SK-N-SH (cell line): Measurements from ENCODE around the gene SLC38A7. TPM values are rescaled to one million over a fixed set of nuclear protein-coding genes. Genes with fewer than 3 reads are reported as not detected.

Experiments used
- CTCF ChIA-PET: fragments of 300-600, 350-600 bp; formaldehyde crosslinking; extraction: SDS; loops from one replicate; lab custom pipeline; 2021; lab: Yijun Ruan, JAX
- POLR2A ChIA-PET: fragments of 350-600 bp; sonication (Branson Sonifier 250); formaldehyde crosslinking; extraction: SDS; loops from one replicate; lab custom pipeline; 2020; ENCODE audit warnings: antibody characterized with exemption, inconsistent platforms; lab: Yijun Ruan, JAX
- DNase-seq: peaks from one replicate; pipeline ENCODE4 v3.0.0; 2012
- H2AFZ ChIP-seq: fragments of 200-600 bp; sonication (generic); 2 replicates; pipeline ENCODE4 v1.8.1; 2016; ENCODE audit warnings: antibody characterized with exemption, mild to moderate bottlenecking, low read depth
- H3F3A ChIP-seq: fragments of 200-600 bp; sonication (generic); replicated peaks from 2 replicates; pipeline ENCODE3; 2016; ENCODE audit warnings: antibody characterized with exemption, mild to moderate bottlenecking; ENCODE audit not compliant: insufficient read depth
- H3K27ac ChIP-seq, 2 experiments: fragments of 200-500 bp in 1 of 2; fragments of 200-600 bp in 1 of 2; sonication (Bioruptor generic) in 1 of 2; sonication (generic), shearing (Covaris generic) in 1 of 2; 2 replicates each; pipeline versions ENCODE4 v1.5.1 to v1.6.1; 2014 to 2016; ENCODE audit warnings: low read depth in 2 of 2, inconsistent platforms in 1 of 2, low read length in 1 of 2, mild to moderate bottlenecking in 1 of 2, mixed read lengths in 1 of 2
- H3K27me3 ChIP-seq: fragments of 200-600 bp; sonication (generic), shearing (Covaris generic); 2 replicates; pipeline ENCODE4 v1.6.1; 2016; ENCODE audit warnings: mixed run types; ENCODE audit not compliant: insufficient read depth
- H3K36me3 ChIP-seq, 2 experiments: fragments of 200-500 bp in 1 of 2; fragments of 200-600 bp in 1 of 2; sonication (Bioruptor generic) in 1 of 2; sonication (generic) in 1 of 2; replicated peaks in 1 of 2; 2 replicates each; pipeline versions ENCODE3 to v1.5.1; 2014 to 2016; ENCODE audit warnings: low read length in 1 of 2, mild to moderate bottlenecking in 1 of 2; ENCODE audit not compliant: insufficient read depth in 2 of 2, control insufficient read depth in 1 of 2
- H3K4me1 ChIP-seq, 2 experiments: fragments of 200-500 bp in 1 of 2; fragments of 200-600 bp in 1 of 2; sonication (Bioruptor generic) in 1 of 2; sonication (generic), shearing (Covaris generic) in 1 of 2; 2 replicates each; pipeline versions ENCODE4 v1.5.1 to v1.6.1; 2014 to 2016; ENCODE audit warnings: low read depth in 1 of 2, low read length in 1 of 2, mixed run types in 1 of 2; ENCODE audit not compliant: insufficient read depth in 2 of 2, control insufficient read depth in 1 of 2
- H3K4me2 ChIP-seq: fragments of 200-600 bp; sonication (generic), shearing (Covaris generic); 2 replicates; pipeline ENCODE4 v1.6.1; 2017; ENCODE audit warnings: mixed run types
- H3K4me3 ChIP-seq, 2 experiments: fragments of 200-500 bp in 1 of 2; fragments of 200-600 bp in 1 of 2; sonication (Bioruptor generic) in 1 of 2; sonication (generic), shearing (Covaris generic) in 1 of 2; 2 replicates each; pipeline versions ENCODE4 v1.5.1 to v1.8.1; 2014 to 2016; ENCODE audit warnings: low read depth in 2 of 2, inconsistent platforms in 1 of 2, low read length in 1 of 2, mild to moderate bottlenecking in 1 of 2, mixed read lengths in 1 of 2, moderate library complexity in 1 of 2
- H3K79me2 ChIP-seq: fragments of 200-600 bp; sonication (generic); 2 replicates; pipeline ENCODE4 v1.8.1; 2017; ENCODE audit warnings: mild to moderate bottlenecking; ENCODE audit not compliant: insufficient read depth
- H3K9ac ChIP-seq: fragments of 200-600 bp; sonication (generic); 2 replicates; pipeline ENCODE4 v1.6.1; 2017; ENCODE audit warnings: mixed run types
- H3K9me2 ChIP-seq: fragments of 200-600 bp; sonication (generic); 2 replicates; pipeline ENCODE4 v1.6.1; 2017; ENCODE audit warnings: mixed run types
- H3K9me3 ChIP-seq: fragments of 200-600 bp; sonication (generic); 2 replicates; pipeline ENCODE4 v1.6.1; 2017; ENCODE audit warnings: mixed run types, mild to moderate bottlenecking, moderate library complexity
- H4K20me1 ChIP-seq: fragments of 200-600 bp; sonication (generic); 2 replicates; pipeline ENCODE4 v1.6.1; 2017; ENCODE audit warnings: mild to moderate bottlenecking, mixed run types; ENCODE audit not compliant: insufficient read depth
- CTCF ChIP-seq: fragments of 200-600 bp; sonication (generic); IDR thresholded peaks from 2 replicates; pipeline ENCODE4 v1.6.1; 2017; ENCODE audit warnings: antibody characterized with exemption, mild to moderate bottlenecking, moderate library complexity
- EP300 ChIP-seq, 2 experiments: IDR thresholded peaks; 2 replicates each; pipeline versions ENCODE4 v1.4.0 to v1.6.1; 2012; ENCODE audit warnings: borderline replicate concordance in 1 of 2, low read depth in 1 of 2, low read length in 1 of 2
- EZH2phosphoT487 ChIP-seq: fragments of 200-600 bp; sonication (generic); IDR thresholded peaks from 2 replicates; pipeline ENCODE4 v1.6.1; 2017; ENCODE audit warnings: low read depth, mixed run types, mild to moderate bottlenecking, antibody characterized with exemption, moderate library complexity, borderline replicate concordance
- GABPA ChIP-seq: IDR thresholded peaks from 2 replicates; pipeline ENCODE4 v1.4.0; 2012; ENCODE audit warnings: low read depth, mild to moderate bottlenecking
- IRF3 ChIP-seq: fragments of 150-350 bp; IDR thresholded peaks from 2 replicates; pipeline ENCODE4 v1.6.1; 2016; ENCODE audit warnings: mild to moderate bottlenecking, low read depth, low read length
- JUND ChIP-seq: IDR thresholded peaks from 2 replicates; pipeline ENCODE4 v1.4.0; 2012
- MAX ChIP-seq: IDR thresholded peaks from 2 replicates; pipeline ENCODE4 v1.4.0; 2012; ENCODE audit warnings: low read depth
- NRF1 ChIP-seq: IDR thresholded peaks from 2 replicates; pipeline ENCODE4 v1.6.1; 2012; ENCODE audit warnings: low read depth, mild to moderate bottlenecking, low read length
- PBX3 ChIP-seq: IDR thresholded peaks from 2 replicates; pipeline ENCODE4; 2012
- POLR2AphosphoS5 ChIP-seq: IDR thresholded peaks from 2 replicates; pipeline ENCODE4 v1.6.1; 2012; ENCODE audit warnings: low read depth, low read length
- RAD21 ChIP-seq: IDR thresholded peaks from 2 replicates; pipeline ENCODE4 v1.6.1; 2012; ENCODE audit warnings: mild to moderate bottlenecking, low read length
- RCOR1 ChIP-seq: fragments of 150-350 bp; IDR thresholded peaks from 2 replicates; pipeline ENCODE4 v1.6.1; 2017; ENCODE audit warnings: antibody characterized with exemption, low read length
- RFX5 ChIP-seq: IDR thresholded peaks from 2 replicates; pipeline ENCODE4 v1.6.1; 2012; ENCODE audit warnings: mild to moderate bottlenecking, improper control_type of control experiment, low read length
- RXRA ChIP-seq: IDR thresholded peaks from 2 replicates; pipeline ENCODE4 v1.4.0; 2012; ENCODE audit warnings: low read depth, mild to moderate bottlenecking, borderline replicate concordance
- SMC3 ChIP-seq: IDR thresholded peaks from 2 replicates; pipeline ENCODE4 v1.6.1; 2012; ENCODE audit warnings: low read depth, low read length, improper control_type of control experiment
- TAF1 ChIP-seq: IDR thresholded peaks from 2 replicates; pipeline ENCODE4 v1.6.1; 2012; ENCODE audit warnings: low read depth, mild to moderate bottlenecking, low read length, moderate library complexity, borderline replicate concordance
- TCF12 ChIP-seq: IDR thresholded peaks from 2 replicates; pipeline ENCODE4 v1.4.0; 2012
- TEAD4 ChIP-seq: IDR thresholded peaks from 2 replicates; pipeline ENCODE4 v1.4.0; 2012; ENCODE audit warnings: mild to moderate bottlenecking, borderline replicate concordance; ENCODE audit not compliant: insufficient read depth
- USF1 ChIP-seq: IDR thresholded peaks from 2 replicates; pipeline ENCODE4 v1.4.0; 2012; ENCODE audit warnings: low read depth, borderline replicate concordance
- YY1 ChIP-seq: IDR thresholded peaks from 2 replicates; pipeline ENCODE4 v1.4.0; 2012; ENCODE audit warnings: low read depth, mild to moderate bottlenecking
- ZBTB33 ChIP-seq: IDR thresholded peaks from 2 replicates; pipeline ENCODE4 v1.4.0; 2012; ENCODE audit warnings: low read depth, borderline replicate concordance
- WGBS: methylation state at CpG from one replicate; pipeline ENCODE4 v1.1.6; 2017; ENCODE audit warnings: low lambda C conversion rate; 5-methylcytosine and 5-hydroxymethylcytosine counted together
- polyA plus RNA-seq, 3 experiments: library from polyadenylated mRNA; depleted of rRNA; stranded (reverse); fragments of >200 nt; gene quantifications; 2 replicates each; pipeline ENCODE4 v1.2.3, GENCODE V29; 2012

The SLC38A7 gene
- polyA plus RNA-seq, 1 of the 3 experiments (the other 2 are of a cell fraction), result 14.1 TPM

GRCh38 chr16:58656899-58657298 lies 27.7 kb downstream of the SLC38A7 start:
- ChIA-PET POLR2A (no interaction called here), CTCF (interaction anchor here (0.9 to 3.0 kb wide), 4 partner anchors 18 to 321 kb away, joined by 3 to 12 read pairs (median 7); no protein-coding TSS in a partner anchor)
- Histone ChIP-seq H3K9ac (no peak overlapping the region), H2AFZ (no peak overlapping the region), H3K27me3 (no peaks in the 10 kb centered on the region), H3K4me2 (no peak overlapping the region), H3K9me3 (no peaks in the 10 kb centered on the region), H3K27ac (no peak overlapping the region), H3K36me3 (no peaks in the 10 kb centered on the region), H3K4me1 (peaks cover 3 to 5% of the 10 kb centered on the region in 2 experiments; a peak in 1 of 4 replicates), H4K20me1 (no peaks in the 10 kb centered on the region), H3K4me3 (no peak overlapping the region), H3K79me2 (no peaks in the 10 kb centered on the region), H3K9me2 (no peaks in the 10 kb centered on the region), H3F3A (no peaks in the 10 kb centered on the region)
- TF ChIP-seq YY1, result no peak
- TF ChIP-seq ZBTB33, result no peak
- TF ChIP-seq RXRA, result no peak
- no peak for TF ChIP-seq TCF12
- TF ChIP-seq TEAD4, result no peak
- TF ChIP-seq JUND, result no peak
- 73% methylated on average over 4 of the region's 4 CpGs for WGBS
- DNase-seq, result no peak

- Histone ChIP-seq H4K20me1 (no peaks in the 10 kb centered on the region), H2AFZ (no peak overlapping the region), H3K9me2 (no peaks in the 10 kb centered on the region), H3K9ac (no peak overlapping the region), H3K79me2 (no peaks in the 10 kb centered on the region), H3K9me3 (no peaks in the 10 kb centered on the region), H3K27me3 (no peaks in the 10 kb centered on the region)
- no peak for DNase-seq
- TF ChIP-seq MAX (no peak), IRF3 (no peak), PBX3 (no peak), EZH2phosphoT487 (no peak), RAD21 (no peak), JUND (no peak), TEAD4 (no peak), RXRA (no peak), CTCF (no peak), GABPA (no peak), POLR2AphosphoS5 (no peak), SMC3 (no peak), USF1 (no peak), NRF1 (no peak), RCOR1 (no peak), TCF12 (no peak), TAF1 (no peak), EP300 (IDR thresholded peaks at IDR 0.05; ENCODE audit: borderline replicate concordance in 1 of 2, low read depth in 1 of 2, low read length in 1 of 2) (no peak), RFX5 (no peak)
- TF ChIP-seq, all 33 proteins: peak for 0
- POLR2A ChIA-PET, result no interaction called here
- CTCF ChIA-PET, result interaction anchor here (0.6 kb wide), 1 partner anchor 487 kb away, joined by 3 read pairs; no protein-coding TSS in a partner anchor
- Histone ChIP-seq H3F3A (no peaks in the 10 kb centered on the region), H3K27ac (no peak overlapping the region), H3K36me3 (no peaks in the 10 kb centered on the region), H3K4me3 (no peak overlapping the region), H3K4me2 (no peak overlapping the region), H3K4me1 (peaks cover 0 to 5% of the 10 kb centered on the region in 2 experiments; a peak in 1 of 4 replicates)
- 94% methylated on average over 8 of the region's 8 CpGs for whole genome bisulfite sequencing
Observed at GRCh38 chr16:58655215-58655596, 29.4 kb downstream of the SLC38A7 start.
